GM12875 (cell line): ENCODE data around the gene TRIM15.

Source experiments
- H3K4me3 ChIP-seq: one replicate; pipeline ENCODE4 v1.5.1; 2011; ENCODE audit warnings: low read depth, low read length, control low read depth
- CTCF ChIP-seq: IDR thresholded peaks from 2 replicates; pipeline ENCODE4 v1.5.1; 2011; ENCODE audit warnings: low read depth, mild to moderate bottlenecking, control low read depth, inconsistent platforms, low read length, moderate library complexity, borderline replicate concordance; ENCODE audit not compliant: insufficient read depth

The TRIM15 gene

GRCh38 chr6:30178837-30179236, 15.5 kb downstream of the TRIM15 start:
- H3K4me3 ChIP-seq: no peak overlapping the region
- no peak for TF ChIP-seq CTCF

- no peak for TF ChIP-seq CTCF
- H3K4me3 ChIP-seq: no peak overlapping the region
Observed at GRCh38 chr6:30180145-30180544, 16.8 kb downstream of the TRIM15 start.

GRCh38 chr6:30184417-30185031, 21.2 kb downstream of the TRIM15 start:
- TF ChIP-seq CTCF: no peak
- no peak overlapping the region for H3K4me3 ChIP-seq

GRCh38 chr6:30185846-30186484, 22.6 kb downstream of the TRIM15 start:
- H3K4me3 ChIP-seq: no peak overlapping the region
- no peak for TF ChIP-seq CTCF

- H3K4me3 ChIP-seq: no peak overlapping the region
- TF ChIP-seq CTCF: no peak
Observed at GRCh38 chr6:30188541-30188940, 25.2 kb downstream of the TRIM15 start.

GRCh38 chr6:30192076-30192475, 28.7 kb downstream of the TRIM15 start:
- no peak overlapping the region for H3K4me3 ChIP-seq
- no peak for TF ChIP-seq CTCF
